ENCODE data around the gene CABP7.
"Not testable (repeated sequence)": the region's sequence is repeated elsewhere in the genome, so short reads cannot be mapped to it uniquely, and the experiment has no call there.

CABP7 gene

GRCh38 chr22:29750559-29751538, 31.0 kb downstream of the CABP7 start:
- no peak for DNase-seq

DNA sequence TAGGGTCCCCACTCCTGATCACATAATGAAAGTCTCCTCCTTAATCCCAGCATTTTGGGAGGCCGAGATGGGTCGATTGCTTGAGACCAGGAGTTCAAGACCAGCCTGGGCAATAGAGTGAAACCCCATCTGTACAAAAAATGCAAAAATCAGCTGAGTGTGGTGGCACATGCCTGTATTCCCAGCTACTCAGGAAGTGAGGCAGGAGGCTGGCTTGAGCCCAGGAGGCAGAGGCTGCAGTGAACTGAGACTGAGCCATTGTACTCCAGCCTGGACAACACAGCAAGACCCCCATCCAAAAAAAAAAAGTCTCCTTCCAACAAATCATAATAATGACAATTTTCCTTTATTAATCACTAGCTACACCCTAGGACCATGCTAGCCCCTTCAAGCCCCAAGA, 31.9 kb downstream of the CABP7 start:
- no peak for DNase-seq

DNA sequence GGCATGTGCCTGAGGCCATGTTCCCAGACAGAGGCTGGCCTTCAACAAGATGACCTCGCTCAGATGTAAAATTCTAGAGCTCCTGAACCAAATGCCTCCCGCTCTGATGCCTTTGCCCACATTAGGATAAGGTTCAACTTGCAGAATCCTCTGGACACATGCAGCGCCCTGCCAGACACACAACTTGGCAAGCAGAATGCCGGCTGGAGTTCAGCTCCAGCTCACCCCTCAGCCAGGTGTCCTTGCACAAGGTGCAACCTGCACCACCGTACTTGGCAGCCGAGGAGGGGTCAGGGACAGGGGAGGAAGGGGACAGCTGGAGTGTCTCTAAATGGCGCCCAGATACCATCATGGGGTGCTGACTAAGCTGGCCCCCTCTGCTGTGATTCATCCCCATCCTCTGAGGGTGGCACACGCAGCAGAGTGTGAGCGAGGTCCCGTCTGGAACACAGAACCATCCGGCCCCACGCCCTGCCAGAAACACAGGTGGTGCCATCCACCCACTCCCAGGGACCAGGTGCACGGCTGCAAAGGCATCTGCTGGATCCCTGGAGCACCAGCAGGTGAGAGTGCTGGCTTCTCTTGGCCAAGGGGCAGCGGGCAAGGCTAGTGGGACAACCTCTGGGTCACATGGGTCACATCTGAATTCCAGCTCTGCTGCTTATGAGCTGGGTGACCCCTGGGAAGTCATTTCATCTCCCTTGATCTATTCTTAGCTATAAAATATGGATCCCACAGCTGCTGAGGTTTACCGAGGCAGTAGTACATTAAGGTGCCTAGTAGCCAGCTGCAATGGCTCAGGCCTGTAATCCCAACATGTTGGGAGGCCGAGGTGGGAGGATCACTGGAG, 34.2 kb downstream of the CABP7 start:
- no peak for DNase-seq

DNA sequence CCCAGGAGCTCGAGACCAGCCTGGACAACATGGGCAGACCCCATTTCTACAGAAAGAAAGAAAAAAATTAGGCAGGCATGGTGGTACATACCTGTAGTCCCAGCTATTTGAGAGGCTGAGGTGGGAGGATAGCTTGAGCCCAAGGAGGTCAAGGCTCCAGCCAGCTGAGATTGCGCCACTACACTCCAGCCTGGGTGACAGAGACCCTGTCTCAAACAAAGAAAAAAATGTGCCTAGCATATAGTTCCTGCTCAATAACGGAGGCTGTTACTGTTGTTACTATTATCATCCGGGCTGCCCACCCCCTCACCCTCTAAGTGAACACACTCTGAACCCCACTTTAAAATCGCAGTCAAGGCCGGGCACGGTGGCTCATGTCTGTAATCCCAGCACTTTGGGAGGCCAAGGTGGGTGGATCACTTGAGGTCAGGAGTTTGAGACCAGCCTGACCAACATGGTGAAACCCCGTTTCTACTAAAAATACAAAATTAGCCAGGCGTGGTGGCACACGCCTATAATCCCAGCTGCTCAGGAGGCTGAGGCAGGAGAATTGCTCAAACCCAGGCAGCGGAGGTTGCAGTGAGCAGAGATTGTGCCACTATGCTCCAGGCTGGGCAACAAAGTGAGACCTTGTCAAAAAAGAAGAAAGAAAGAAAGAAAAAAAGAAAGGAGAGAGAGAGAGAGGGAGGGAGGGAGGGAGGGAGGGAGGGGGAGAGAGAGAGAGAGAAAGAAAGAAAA, 35.0 kb downstream of the CABP7 start:
- not testable (repeated sequence) for DNase-seq

DNA sequence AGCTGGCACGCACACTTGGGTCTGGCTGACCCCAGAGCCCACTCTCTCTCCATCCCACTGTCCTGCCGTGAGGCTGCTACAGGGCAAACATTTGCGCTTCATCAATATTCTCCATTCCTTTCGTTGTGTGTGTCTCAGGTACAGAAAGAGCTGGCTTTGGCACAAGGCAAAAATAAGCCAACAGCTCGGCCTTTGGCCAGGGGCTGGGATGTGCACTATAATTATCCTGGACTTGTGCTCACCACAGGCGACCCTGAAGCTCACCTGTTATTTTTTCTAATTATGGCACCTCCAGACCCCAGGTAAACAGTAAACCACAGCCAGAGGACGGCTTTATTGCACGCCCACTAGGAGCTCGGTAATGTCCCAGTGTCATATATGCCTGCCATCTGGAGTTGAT, 36.1 kb downstream of the CABP7 start:
- no peak for DNase-seq

GRCh38 chr22:29756341-29756740, 36.5 kb downstream of the CABP7 start:
- DNase-seq, result no peak

- DNase-seq, result no peak
Observed at GRCh38 chr22:29757096-29757495, 37.3 kb downstream of the CABP7 start.

DNA sequence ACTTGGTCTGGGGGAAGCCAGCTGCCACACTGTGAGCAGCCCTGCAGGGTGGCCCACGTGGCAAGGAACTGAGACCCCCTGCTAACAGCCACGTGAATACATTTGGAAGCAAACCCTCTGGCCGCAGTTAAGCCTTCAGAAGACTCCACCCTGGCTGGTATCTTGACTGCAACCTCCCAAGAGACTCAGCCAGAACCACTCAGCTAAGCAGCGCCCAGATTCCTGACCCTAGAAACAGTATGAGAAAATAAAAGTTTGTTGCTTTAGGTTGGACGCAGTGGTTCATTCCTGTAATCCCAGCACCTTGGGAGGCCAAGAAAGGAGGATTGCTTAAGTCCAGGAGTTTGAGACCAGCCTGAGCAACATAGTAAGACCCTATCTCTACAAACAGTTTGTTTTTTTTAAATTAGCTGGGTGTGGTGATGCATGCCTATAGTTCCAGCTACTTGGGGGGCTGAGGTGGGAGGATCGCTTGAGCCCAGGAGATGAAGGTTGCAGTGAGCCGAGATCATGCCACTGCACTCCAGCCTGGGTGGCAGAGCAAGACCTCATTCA, 38.3 kb downstream of the CABP7 start:
- no peak for DNase-seq

DNA sequence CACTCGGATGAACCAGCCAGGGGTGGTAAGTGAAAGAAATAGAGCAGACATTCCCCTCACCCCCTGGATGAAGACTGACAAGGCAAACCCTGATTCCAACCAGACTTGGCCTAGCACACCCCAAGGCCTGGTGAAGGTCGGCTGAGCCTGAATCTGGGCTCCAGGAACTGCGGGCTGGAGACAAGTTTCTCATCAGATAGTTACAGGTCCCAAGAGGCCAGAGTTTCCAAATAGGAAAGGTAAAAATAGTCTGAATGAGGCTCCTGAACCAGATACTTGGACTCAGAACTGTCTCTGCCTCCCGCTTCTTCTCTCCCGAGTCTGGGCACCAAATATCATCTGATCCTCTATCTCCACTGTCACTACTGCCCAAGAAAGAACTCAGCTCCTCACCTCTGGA, 39.2 kb downstream of the CABP7 start:
- DNase-seq, result no peak

- no peak for DNase-seq
Observed at GRCh38 chr22:29762263-29762662, 42.5 kb downstream of the CABP7 start.

- peak; percentile 69 for DNase-seq
Observed at GRCh38 chr22:29765905-29766631, 46.3 kb downstream of the CABP7 start.

GRCh38 chr22:29766632-29767170, 46.9 kb downstream of the CABP7 start, which contains the start of gene ZMAT5:
Gene ZMAT5, minus strand, starts transcription at chr22:29767007. Its CDS starts 18,463 bp downstream, at chr22:29748544.
- peak; percentile 96 for DNase-seq

DNA sequence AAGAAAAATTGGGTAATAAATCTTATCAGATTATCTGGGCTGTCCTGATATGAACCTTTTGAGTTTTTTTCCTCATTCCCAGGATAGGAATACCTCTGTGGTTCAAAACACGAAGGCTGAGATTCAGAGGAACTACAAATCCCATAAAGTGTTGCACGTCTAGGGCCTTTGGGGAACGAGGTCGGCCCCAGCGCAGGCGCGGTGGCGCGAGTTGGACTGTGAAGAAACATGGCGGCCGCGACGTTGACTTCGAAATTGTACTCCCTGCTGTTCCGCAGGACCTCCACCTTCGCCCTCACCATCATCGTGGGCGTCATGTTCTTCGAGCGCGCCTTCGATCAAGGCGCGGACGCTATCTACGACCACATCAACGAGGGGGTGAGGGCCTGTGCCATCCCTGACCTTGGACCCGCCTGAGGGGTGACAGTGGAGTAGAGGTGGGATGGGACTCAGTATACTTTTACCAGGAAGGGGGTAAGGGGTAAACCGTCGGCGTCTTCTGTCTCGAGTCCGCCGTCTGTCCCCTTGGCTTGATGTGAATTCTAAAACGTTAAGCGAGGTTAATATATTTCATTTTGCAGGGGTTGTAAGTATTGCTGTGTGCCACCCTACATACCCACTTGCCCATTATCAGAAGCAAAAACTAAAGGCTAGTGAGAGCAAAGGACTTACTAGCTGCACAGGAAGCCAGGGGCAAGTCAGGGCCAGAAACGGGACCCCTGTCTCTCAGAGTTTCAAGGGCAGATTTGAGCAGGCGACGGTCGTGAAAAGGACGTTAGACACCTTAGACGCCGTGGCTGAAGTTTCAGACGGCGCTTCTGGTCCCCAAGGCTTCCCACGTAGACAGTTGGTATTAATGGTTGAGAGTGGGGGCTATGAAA, 47.6 kb downstream of the CABP7 start, which contains the start of gene UQCR10:
UQCR10 (plus strand) TSS at position 199 of the 881 bp plus-strand sequence; CDS start at position 229, 30 bp downstream.
- peak; percentile 98 for DNase-seq

GRCh38 chr22:29768052-29768693, 48.4 kb downstream of the CABP7 start:
- DNase-seq, result no peak

- DNase-seq, result no peak
Observed at GRCh38 chr22:29769723-29770321, 50.0 kb downstream of the CABP7 start.

GRCh38 chr22:29772170-29772641, 52.4 kb downstream of the CABP7 start:
- DNase-seq, result no peak

- no peak for DNase-seq
Observed at GRCh38 chr22:29773233-29773632, 53.4 kb downstream of the CABP7 start.

DNA sequence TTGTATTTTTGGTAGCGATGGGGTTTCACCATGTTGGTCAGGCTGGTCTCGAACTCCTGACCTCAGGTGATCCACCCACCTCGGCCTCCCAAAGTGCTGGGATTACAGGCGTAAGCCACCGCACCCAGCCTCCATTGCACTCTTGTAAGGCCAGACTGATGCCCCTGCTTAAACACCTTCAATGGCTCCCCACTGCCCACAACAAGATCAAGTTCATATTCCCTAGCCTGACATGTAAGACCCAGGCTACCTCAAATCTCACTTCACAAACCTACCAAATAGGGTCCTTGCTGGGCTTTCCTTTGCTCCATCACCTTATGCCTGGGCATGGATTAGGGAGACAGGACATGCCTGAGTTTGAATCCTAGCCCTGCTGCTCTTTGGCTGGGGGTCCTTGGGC, 60.4 kb downstream of the CABP7 start:
- no peak for DNase-seq

All from activated effector memory CD4-positive, alpha-beta T cell treated with anti-CD3 and anti-CD28 coated beads, Interleukin-2, amount 50 U/mL, for 16 hours (primary cell).